ENCODE data around the gene PPM1D. TPM values are rescaled to one million over a fixed set of nuclear protein-coding genes. Genes with fewer than 3 reads are reported as not detected.

Gene PPM1D
- total and polyA plus RNA-seq, 2 experiments from 2014 or later = 7.8 to 13.3 TPM

- peaks cover 100% of the 10 kb centered on the region for H3K79me2 ChIP-seq (replicated peaks; ENCODE audit: insufficient read depth)
- TF ChIP-seq ZNF462 (CRISPR knock-in tag; IDR thresholded peaks at IDR 0.05) (no peak), CTCF (conservative IDR thresholded peaks at IDR 0.05; ENCODE audit: low read depth in 2 of 2) (no peak), EZH2 (IDR thresholded peaks at IDR 0.05; ENCODE audit: low read depth, unreplicated experiment) (no peak), NANOG (IDR thresholded peaks at IDR 0.05; ENCODE audit: borderline replicate concordance) (no peak), ZNF331 (CRISPR knock-in tag; IDR thresholded peaks at IDR 0.05; ENCODE audit: low read depth) (no peak), ETS1 (IDR thresholded peaks at IDR 0.05) (no peak), REST (IDR thresholded peaks at IDR 0.05; ENCODE audit: unreplicated experiment) (no peak)
- DNase-seq (ENCODE audit: low spot score) (no peak), ATAC-seq (no peak)
- Mint-ChIP-seq H3K36me3 (ENCODE audit: low read depth) (no peaks in the 10 kb centered on the region), H3K4me1 (peaks cover 6% of the 10 kb centered on the region; the same call in 2 of the 3 replicates), H3K27ac (no peak overlapping the region), H3K4me3 (no peak overlapping the region), H3K9me3 (no peaks in the 10 kb centered on the region), H3K27me3 (ENCODE audit: insufficient read depth, low read depth, poor library complexity) (peaks cover 2% of the 10 kb centered on the region)
- H3K36me3 ChIP-seq (ENCODE audit: insufficient read depth) = no peaks in the 10 kb centered on the region
- no peak overlapping the region for H2AFZ ChIP-seq
- no peak overlapping the region for H3K4me3 ChIP-seq
- no peaks in the 10 kb centered on the region for H3K9me2 ChIP-seq (ENCODE audit: insufficient read depth)
- H3F3A ChIP-seq (replicated peaks; ENCODE audit: low read depth) = no peaks in the 10 kb centered on the region
- no peak overlapping the region for H3K4me2 ChIP-seq
- H4K20me1 ChIP-seq (replicated peaks; ENCODE audit: insufficient read depth) = peaks cover 23% of the 10 kb centered on the region
- no peaks in the 10 kb centered on the region for H3K27me3 ChIP-seq (ENCODE audit: insufficient read depth)
- no peak overlapping the region for H3K27ac ChIP-seq (ENCODE audit: low read depth)
- H3K4me1 ChIP-seq (ENCODE audit: insufficient read depth) = peaks cover 5% of the 10 kb centered on the region; the same call in 1 of the 2 replicates
Measured at GRCh38 chr17:60606036-60606435, 6.0 kb downstream of the PPM1D start.

Data from GM23338 (cell line).